Measurements from ENCODE around the gene GMIP.

Gene GMIP

GRCh38 chr19:19615086-19615485, 28.4 kb downstream of the GMIP start:
- H3K27ac ChIP-seq, result no peak overlapping the region
- TF ChIP-seq CTCF (conservative IDR thresholded peaks at IDR 0.05), result no peak

GRCh38 chr19:19613506-19613905, 30.0 kb downstream of the GMIP start:
- TF ChIP-seq ZFX (IDR thresholded peaks at IDR 0.05) (no peak), CTCF (conservative IDR thresholded peaks at IDR 0.05) (no peak)
- no peak overlapping the region for H3K27ac ChIP-seq

GRCh38 chr19:19610376-19611202, 32.9 kb downstream of the GMIP start:
- no peak overlapping the region for H3K27ac ChIP-seq
- TF ChIP-seq ZFX (IDR thresholded peaks at IDR 0.05) (no peak), CTCF (conservative IDR thresholded peaks at IDR 0.05) (no peak)

GRCh38 chr19:19606686-19607085, 36.8 kb downstream of the GMIP start:
- H3K27ac ChIP-seq, result peak overlapping the region; percentile 13; the same call in 1 of the 2 replicates

- no peak for TF ChIP-seq ZFX (IDR thresholded peaks at IDR 0.05)
- TF ChIP-seq CTCF (conservative IDR thresholded peaks at IDR 0.05), result no peak
- H3K27ac ChIP-seq, result peak overlapping the region; percentile 13; the same call in 1 of the 2 replicates
Measured at GRCh38 chr19:19606021-19606420, 37.4 kb downstream of the GMIP start.

GRCh38 chr19:19602713-19603324, 40.6 kb downstream of the GMIP start:
- H3K27ac ChIP-seq, result no peak overlapping the region
- TF ChIP-seq ZFX (IDR thresholded peaks at IDR 0.05) (no peak), CTCF (conservative IDR thresholded peaks at IDR 0.05) (no peak)

GRCh38 chr19:19602136-19602712, 41.2 kb downstream of the GMIP start:
- H3K27ac ChIP-seq, result no peak overlapping the region
- no peak for TF ChIP-seq ZFX (IDR thresholded peaks at IDR 0.05)
- TF ChIP-seq CTCF (conservative IDR thresholded peaks at IDR 0.05), result no peak
